B cell (primary cell): ENCODE measurements around the gene CACNB2. TPM values are rescaled to one million over a fixed set of nuclear protein-coding genes. Genes with fewer than 3 reads are reported as not detected.
"Not testable (repeated sequence)": the region's sequence is repeated elsewhere in the genome, so short reads cannot be mapped to it uniquely, and the experiment has no call there.

ENCODE experiments used
- ATAC-seq: fragments of 200-7000 bp; cut with Tn5 transposase; one replicate; pipeline ENCODE4 v1.10.0; 2021; ENCODE audit warnings: low read depth, mild to moderate bottlenecking, moderate number of reproducible peaks, moderate library complexity
- CTCF ChIA-PET: fragments of 350-600 bp; sonication (Branson Sonifier 250); formaldehyde crosslinking; loops from one replicate; lab custom pipeline; 2021; ENCODE audit warnings: antibody characterized with exemption, inconsistent platforms; lab: Charles Lee
- POLR2A ChIA-PET: fragments of 350-600 bp; sonication (Branson Sonifier 250); formaldehyde crosslinking; loops from one replicate; lab custom pipeline; 2021; ENCODE audit warnings: antibody characterized with exemption; lab: Charles Lee
- DNase-seq: peaks from one replicate; pipeline ENCODE4 v3.0.0; 2013
- H2AFZ ChIP-seq: 2 replicates; pipeline ENCODE4 v1.6.1; 2012; ENCODE audit warnings: mild to moderate bottlenecking, low read depth, low read length; ENCODE audit not compliant: insufficient read depth, poor library complexity, severe bottlenecking
- H3K27ac ChIP-seq, 2 donors: 1 replicate in 1 of 2; 2 replicates in 1 of 2; pipeline ENCODE4 v1.5.1; 2012 to 2013; ENCODE audit warnings: low read length in 2 of 2, mild to moderate bottlenecking in 2 of 2, moderate library complexity in 1 of 2
- H3K27me3 ChIP-seq, 4 experiments: fragments of 200-600 bp in 1 of 4; sonication (generic) in 1 of 4; replicated peaks in 1 of 4; 1 replicate in 2 of 4; 2 replicates in 2 of 4; pipeline versions ENCODE4 v1.6.1 to v1.7.0; 2013 to 2016; ENCODE audit warnings: low read length in 3 of 4, mild to moderate bottlenecking in 2 of 4, mixed read lengths in 1 of 4, moderate library complexity in 1 of 4; ENCODE audit not compliant: insufficient read depth in 4 of 4, control insufficient read depth in 3 of 4; ENCODE audit errors: control extremely low read depth in 1 of 4
- H3K36me3 ChIP-seq, 2 experiments: replicated peaks in 1 of 2; 1 replicate in 1 of 2; 2 replicates in 1 of 2; pipeline versions ENCODE4 v1.6.1 to v1.7.1; 2013; ENCODE audit warnings: low read length in 1 of 2; ENCODE audit not compliant: insufficient read depth in 2 of 2, control insufficient read depth in 1 of 2; ENCODE audit errors: control extremely low read depth in 1 of 2, extremely low read depth in 1 of 2
- H3K4me1 ChIP-seq, 2 donors: fragments of 200-600 bp in 1 of 2; sonication (generic) in 1 of 2; 1 replicate in 1 of 2; 2 replicates in 1 of 2; pipeline versions ENCODE4 v1.5.1 to v1.6.1; 2013 to 2017; ENCODE audit warnings: low read length in 2 of 2; ENCODE audit not compliant: control insufficient read depth in 2 of 2, insufficient read depth in 2 of 2
- H3K4me2 ChIP-seq: replicated peaks from 2 replicates; pipeline ENCODE3; 2012; ENCODE audit warnings: mild to moderate bottlenecking, low read depth, low read length; ENCODE audit not compliant: poor library complexity, severe bottlenecking
- H3K4me3 ChIP-seq, 5 experiments: fragments of 200-600 bp in 1 of 5; sonication (generic) in 1 of 5; 1 replicate in 3 of 5; 2 replicates in 2 of 5; pipeline versions ENCODE4 v1.5.1 to v1.7.0; 2011 to 2016; ENCODE audit warnings: low read length in 4 of 5, mild to moderate bottlenecking in 4 of 5, low read depth in 2 of 5, control low read depth in 1 of 5, moderate library complexity in 1 of 5; ENCODE audit not compliant: insufficient read depth in 1 of 5; ENCODE audit errors: control extremely low read depth in 1 of 5, extremely low read depth in 1 of 5
- H3K79me2 ChIP-seq: fragments of 200-600 bp; sonication (generic); one replicate; pipeline ENCODE4 v1.6.0; 2016; ENCODE audit warnings: low read length; ENCODE audit not compliant: control insufficient read depth, insufficient read depth
- H3K9ac ChIP-seq: fragments of 200-600 bp; sonication (generic); 2 replicates; pipeline ENCODE4 v1.6.1; 2017; ENCODE audit warnings: mild to moderate bottlenecking, low read length, moderate library complexity
- H3K9me3 ChIP-seq, 3 donors: one replicate each; pipeline versions ENCODE4 v1.6.1 to v1.7.1; 2013; ENCODE audit warnings: low read length in 2 of 3; ENCODE audit not compliant: control insufficient read depth in 2 of 3, insufficient read depth in 1 of 3; ENCODE audit errors: control extremely low read depth in 1 of 3
- H4K20me1 ChIP-seq: 2 replicates; pipeline ENCODE4 v1.6.0; 2012; ENCODE audit warnings: mild to moderate bottlenecking, low read length; ENCODE audit not compliant: insufficient read depth, control insufficient read depth, poor library complexity, severe bottlenecking
- H3K27ac Mint-ChIP-seq: one replicate; pipeline ENCODE4 v1.8.0; 2021; ENCODE audit warnings: mixed read lengths
- H3K27me3 Mint-ChIP-seq: one replicate; pipeline ENCODE4 v1.8.0; 2021; ENCODE audit warnings: mixed read lengths
- H3K4me1 Mint-ChIP-seq: one replicate; pipeline ENCODE4 v1.8.0; 2021; ENCODE audit warnings: mixed read lengths
- H3K4me3 Mint-ChIP-seq: one replicate; pipeline ENCODE4 v1.8.0; 2021; ENCODE audit warnings: mixed read lengths
- H3K9me3 Mint-ChIP-seq: one replicate; pipeline ENCODE4 v1.8.0; 2022; ENCODE audit warnings: mixed read lengths; ENCODE audit not compliant: insufficient read depth
- CTCF ChIP-seq: fragments of 200-600 bp; IDR thresholded peaks from one replicate; pipeline ENCODE4 v1.8.0; 2022; ENCODE audit warnings: antibody characterized with exemption, mild to moderate bottlenecking
- EZH2 ChIP-seq: IDR thresholded peaks from 2 replicates; pipeline ENCODE4 v1.6.1; 2012; ENCODE audit warnings: borderline replicate concordance, low read depth, mild to moderate bottlenecking, moderate library complexity, low read length; ENCODE audit not compliant: insufficient read depth, poor library complexity, severe bottlenecking
- WGBS: methylation state at CpG from one replicate; pipeline ENCODE4 v1.1.5; 2013; ENCODE audit warnings: missing lambda C conversion rate; ENCODE audit not compliant: insufficient coverage; 5-methylcytosine and 5-hydroxymethylcytosine counted together
- intact Hi-C: fragments of 100-400 bp; cut with micrococcal nuclease; formaldehyde crosslinking; loops from one replicate; pipeline ENCODE4 v1.10.0; 2022
- polyA plus RNA-seq: library from polyadenylated mRNA; depleted of rRNA; stranded (reverse); fragments of >200 nt; gene quantifications from 2 replicates; pipeline ENCODE4 v1.2.3, GENCODE V29; 2012
- total RNA-seq, 2 donors: library from RNA; stranded (reverse); fragments of 120-200 nt in 1 of 2; gene quantifications; 1 replicate in 1 of 2; 2 replicates in 1 of 2; pipeline versions ENCODE4 v1.2.3 to v1.2.4, GENCODE V29; 2013 to 2022

CACNB2 gene
- total and polyA plus RNA-seq, 2 donors (not counting 1 experiment from before 2014, with no cell fraction given) = not detected

GRCh38 chr10:18204039-18204835 is 64.0 kb downstream of the CACNB2 start:
- no peak overlapping the region for H3K9ac ChIP-seq
- no peaks in the 10 kb centered on the region for H3K4me1 ChIP-seq
- H3K4me2 ChIP-seq = no peak overlapping the region
- H3K79me2 ChIP-seq = no peaks in the 10 kb centered on the region
- no peak for ATAC-seq
- H3K36me3 ChIP-seq = no peaks in the 10 kb centered on the region
- H3K27me3 ChIP-seq = no peaks in the 10 kb centered on the region
- POLR2A ChIA-PET = no interaction called here
- Mint-ChIP-seq H3K9me3 (no peaks in the 10 kb centered on the region), H3K27me3 (no peaks in the 10 kb centered on the region), H3K27ac (no peak overlapping the region), H3K4me3 (no peak overlapping the region), H3K4me1 (no peaks in the 10 kb centered on the region)
- intact Hi-C loops = no loop called here
- no peaks in the 10 kb centered on the region for H4K20me1 ChIP-seq
- no peaks in the 10 kb centered on the region for H3K9me3 ChIP-seq
- H2AFZ ChIP-seq = no peak overlapping the region
- CTCF ChIA-PET = no interaction called here
- no peak for TF ChIP-seq EZH2
- TF ChIP-seq CTCF = no peak
- H3K27ac ChIP-seq = no peak overlapping the region
- 20% methylated on average over 1 of the region's 6 CpGs for WGBS
- H3K4me3 ChIP-seq = no peak overlapping the region
- DNase-seq = no peak

- no peaks in the 10 kb centered on the region for H3K79me2 ChIP-seq
- Mint-ChIP-seq H3K9me3 (no peaks in the 10 kb centered on the region), H3K27ac (no peak overlapping the region), H3K27me3 (peaks cover 4% of the 10 kb centered on the region), H3K4me3 (no peak overlapping the region), H3K4me1 (no peaks in the 10 kb centered on the region)
- no peak overlapping the region for H3K27ac ChIP-seq
- ATAC-seq (no peak), DNase-seq (no peak)
- H3K9me3 ChIP-seq = no peaks in the 10 kb centered on the region
- H3K4me2 ChIP-seq = no peak overlapping the region
- H2AFZ ChIP-seq = no peak overlapping the region
- ChIA-PET CTCF (no interaction called here), POLR2A (no interaction called here)
- no peaks in the 10 kb centered on the region for H3K4me1 ChIP-seq
- no CpG with 5 or more reads among the region's 5 CpGs for WGBS
- no peak overlapping the region for H3K9ac ChIP-seq
- intact Hi-C loops = no loop called here
- H3K36me3 ChIP-seq = no peaks in the 10 kb centered on the region
- no peak overlapping the region for H3K4me3 ChIP-seq
- no peaks in the 10 kb centered on the region for H4K20me1 ChIP-seq
- TF ChIP-seq CTCF = no peak
- no peak for TF ChIP-seq EZH2
- H3K27me3 ChIP-seq = no peaks in the 10 kb centered on the region
These were observed 65.0 kb downstream of the CACNB2 start for GRCh38 chr10:18205098-18205834.

- H3K36me3 ChIP-seq, DNase-seq, H4K20me1 ChIP-seq, H3K27ac Mint-ChIP-seq, CTCF ChIA-PET, H3K4me1 Mint-ChIP-seq, H3K4me1 ChIP-seq, H3K9me3 ChIP-seq, H3K4me3 ChIP-seq, H3K9me3 Mint-ChIP-seq, H3K4me3 Mint-ChIP-seq, H2AFZ ChIP-seq, H3K27me3 ChIP-seq, intact Hi-C loops, H3K4me2 ChIP-seq, ATAC-seq, H3K27ac ChIP-seq, H3K79me2 ChIP-seq, H3K9ac ChIP-seq, POLR2A ChIA-PET, H3K27me3 Mint-ChIP-seq: not testable (repeated sequence)
- no CpG with 5 or more reads among the region's 3 CpGs for WGBS
These were observed 68.0 kb downstream of the CACNB2 start for GRCh38 chr10:18208186-18208585.
